GM13976 (cell line): Measurements from ENCODE around the gene ENTPD6.

Experiments used
- DNase-seq: peaks from one replicate; pipeline ENCODE4 v3.0.0; 2012; ENCODE audit warnings: low spot score
- CTCF ChIP-seq: IDR thresholded peaks from 2 replicates; pipeline ENCODE4 v1.5.1; 2012; ENCODE audit warnings: borderline replicate concordance, mild to moderate bottlenecking; ENCODE audit not compliant: insufficient read depth; ENCODE audit errors: extremely low read depth, missing control alignments, control extremely low read depth
- in situ Hi-C: fragments of 300-500 bp; cut with MboI; formaldehyde crosslinking; loops from one replicate; pipeline ENCODE4 v1.12.0; 2022; ENCODE audit warnings: low sequenced_read_pairs, mixed read lengths, inconsistent platforms; ENCODE audit not compliant: unreplicated experiment

ENTPD6 gene

GRCh38 chr20:25221592-25222460 is 26.3 kb downstream of the ENTPD6 start:
- no peak for TF ChIP-seq CTCF
- in situ Hi-C loops = no loop called here

DNA sequence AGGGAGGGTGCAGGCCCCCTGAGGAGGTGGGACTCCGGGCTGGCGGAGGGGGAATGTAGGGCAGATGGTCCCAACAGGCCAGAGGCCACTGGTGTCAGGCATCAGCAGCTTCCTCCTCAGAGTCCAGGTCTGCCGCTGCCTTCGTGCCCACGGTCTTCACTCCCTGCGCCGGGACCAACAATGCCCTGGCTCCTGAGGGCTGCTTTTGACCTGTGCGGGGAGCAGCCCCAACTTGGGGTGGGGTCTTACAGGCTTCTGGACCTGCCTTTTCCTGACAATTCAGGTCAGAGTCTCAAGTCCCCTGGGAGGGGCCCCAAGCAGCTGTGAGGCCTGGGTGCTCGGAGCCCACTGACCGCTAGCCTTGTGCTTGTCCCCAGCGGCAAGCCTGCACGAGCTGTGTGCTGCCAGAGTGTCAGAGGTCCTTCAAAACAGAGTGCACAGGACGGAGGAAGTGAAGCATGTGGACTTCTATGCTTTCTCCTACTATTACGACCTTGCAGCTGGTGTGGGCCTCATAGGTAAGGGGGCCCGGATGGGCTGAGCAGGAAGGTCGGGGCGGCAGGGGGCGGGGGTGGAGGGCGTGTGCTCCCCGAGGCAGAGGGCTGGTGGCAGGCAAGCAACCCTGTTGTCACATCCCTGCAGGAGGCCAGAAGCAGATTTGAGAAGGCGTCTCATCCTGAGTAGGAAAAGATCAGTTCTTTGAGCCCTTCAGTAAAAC is 27.1 kb downstream of the ENTPD6 start:
- no peak for DNase-seq
- in situ Hi-C loops = no loop called here
- no peak for TF ChIP-seq CTCF

More at GRCh38 chr20:25221592-25222460, 26.3 kb downstream of the ENTPD6 start:
- no peak for DNase-seq

DNA sequence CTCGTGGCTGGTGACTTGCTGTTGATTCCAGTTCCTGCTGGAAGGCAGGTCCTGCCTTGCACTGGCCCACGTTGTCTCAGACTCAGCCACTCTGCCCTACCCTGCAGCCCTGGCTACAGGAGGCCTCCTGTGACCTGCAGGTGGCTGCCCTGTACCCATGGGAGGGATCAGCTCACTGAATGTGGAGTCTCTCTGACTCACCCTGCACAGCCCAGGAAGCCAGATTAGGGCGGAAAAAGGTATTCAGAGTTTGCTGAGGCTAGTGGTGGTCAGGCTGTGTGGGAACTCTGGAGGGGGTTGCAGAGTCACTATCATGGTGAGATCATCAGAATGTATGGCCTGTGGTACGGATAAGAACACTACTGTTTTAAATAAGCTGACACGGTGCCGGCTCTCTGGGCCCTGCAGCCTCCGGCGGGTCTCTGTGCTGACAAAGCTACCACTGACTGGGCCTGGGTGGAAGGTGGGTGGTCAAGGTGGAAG is 27.7 kb downstream of the ENTPD6 start:
- DNase-seq = no peak
- in situ Hi-C loops = no loop called here
- no peak for TF ChIP-seq CTCF

DNA sequence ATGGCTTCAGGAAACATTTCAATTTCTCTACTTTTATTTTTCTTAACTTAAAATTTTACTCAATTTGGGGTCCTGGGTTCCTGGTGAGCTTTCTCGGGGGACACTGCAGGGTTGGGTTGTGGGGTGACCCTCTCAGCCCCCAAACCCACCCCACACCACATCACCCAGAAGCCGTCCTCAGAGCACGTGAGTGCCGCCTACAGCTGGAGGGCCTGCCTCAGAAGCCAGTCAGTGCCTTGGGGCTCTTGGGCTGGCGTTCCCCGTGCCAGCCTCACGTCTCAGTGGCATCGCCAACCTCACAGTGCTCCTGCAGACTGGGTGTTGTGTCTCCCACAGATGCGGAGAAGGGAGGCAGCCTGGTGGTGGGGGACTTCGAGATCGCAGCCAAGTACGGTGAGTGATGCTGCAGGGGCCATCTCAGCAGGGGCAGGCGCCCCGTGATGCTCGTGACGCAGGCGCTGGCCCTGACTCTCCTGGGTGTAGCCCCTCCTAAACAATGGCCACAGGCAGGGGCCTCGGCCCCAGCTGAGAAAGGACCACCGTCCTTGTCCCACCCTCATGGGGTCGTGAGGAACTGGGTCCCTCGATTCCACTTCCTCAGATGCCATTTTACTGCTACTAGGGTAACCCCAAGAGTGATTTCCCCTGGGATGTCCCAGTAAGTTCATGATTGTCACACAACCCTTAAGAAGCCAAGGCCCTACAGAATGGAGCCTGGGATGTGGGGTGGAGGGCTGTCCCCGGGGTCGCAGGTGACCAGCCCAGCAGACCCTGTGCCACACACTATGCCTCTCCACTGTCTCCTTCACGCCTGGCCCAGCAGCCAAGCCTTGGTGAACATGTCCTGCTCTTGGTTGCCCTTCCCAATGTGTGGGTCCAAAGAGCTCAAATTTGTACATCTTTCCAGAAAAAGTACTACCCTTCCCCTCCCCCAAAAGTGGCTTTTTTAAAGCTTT is 28.5 kb downstream of the ENTPD6 start:
- no peak for TF ChIP-seq CTCF
- in situ Hi-C loops = no loop called here
- no peak for DNase-seq

GRCh38 chr20:25224941-25225340 is 29.4 kb downstream of the ENTPD6 start:
- no peak for DNase-seq
- TF ChIP-seq CTCF = no peak
- in situ Hi-C loops = no loop called here

DNA sequence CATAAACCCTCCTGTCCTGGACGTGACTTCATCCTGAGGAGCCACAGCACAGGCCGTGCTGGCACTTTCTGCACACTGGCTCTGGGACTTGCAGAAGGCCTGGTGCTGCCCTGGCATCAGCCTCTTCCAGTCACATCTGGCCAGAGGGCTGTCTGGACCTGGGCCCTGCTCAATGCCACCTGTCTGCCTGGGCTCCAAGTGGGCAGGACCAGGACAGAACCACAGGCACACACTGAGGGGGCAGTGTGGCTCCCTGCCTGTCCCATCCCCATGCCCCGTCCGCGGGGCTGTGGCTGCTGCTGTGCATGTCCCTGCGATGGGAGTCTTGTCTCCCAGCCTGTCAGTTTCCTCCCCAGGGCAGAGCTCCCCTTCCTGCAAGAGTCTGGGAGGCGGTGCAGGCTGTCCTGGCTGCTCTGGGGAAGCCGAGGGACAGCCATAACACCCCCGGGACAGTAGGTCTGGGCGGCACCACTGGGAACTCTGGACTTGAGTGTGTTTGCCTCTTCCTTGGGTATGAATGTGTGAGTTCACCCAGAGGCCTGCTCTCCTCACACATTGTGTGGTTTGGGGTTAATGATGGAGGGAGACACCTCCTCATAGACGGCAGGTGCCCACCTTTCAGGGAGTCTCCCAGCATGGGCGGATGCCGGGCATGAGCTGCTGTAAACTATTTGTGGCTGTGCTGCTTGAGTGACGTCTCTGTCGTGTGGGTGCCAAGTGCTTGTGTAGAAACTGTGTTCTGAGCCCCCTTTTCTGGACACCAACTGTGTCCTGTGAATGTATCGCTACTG is 30.3 kb downstream of the ENTPD6 start:
- no peak for DNase-seq
- TF ChIP-seq CTCF = no peak
- in situ Hi-C loops = no loop called here
